Activated CD4-positive, alpha-beta T cell treated with anti-CD3 and anti-CD28 coated beads, Interleukin-2, amount 10 ng/mL, durations not matched to agents 24 days and 14 days (primary cell): ENCODE data around the gene TTLL10. TPM values are rescaled to one million over a fixed set of nuclear protein-coding genes. Genes with fewer than 3 reads are reported as not detected.

Experiments
- DNase-seq: peaks from one replicate; pipeline ENCODE4 v3.0.0; 2022
- H3K27ac Mint-ChIP-seq: one replicate; pipeline ENCODE4 v1.8.0; 2022; ENCODE audit warnings: mild to moderate bottlenecking, mixed read lengths
- H3K27me3 Mint-ChIP-seq: one replicate; pipeline ENCODE4 v1.8.0; 2022; ENCODE audit warnings: mixed read lengths
- H3K36me3 Mint-ChIP-seq: one replicate; pipeline ENCODE4 v1.8.0; 2022; ENCODE audit warnings: low read depth, mild to moderate bottlenecking, mixed read lengths
- H3K4me1 Mint-ChIP-seq: one replicate; pipeline ENCODE4 v1.8.0; 2021; ENCODE audit warnings: mixed read lengths
- H3K4me3 Mint-ChIP-seq: one replicate; pipeline ENCODE4 v1.8.0; 2022; ENCODE audit warnings: mild to moderate bottlenecking, moderate library complexity, mixed read lengths
- H3K9me3 Mint-ChIP-seq: one replicate; pipeline ENCODE4 v1.8.0; 2021; ENCODE audit warnings: mixed read lengths
- intact Hi-C: fragments of 100-400 bp; cut with micrococcal nuclease; formaldehyde crosslinking; loops from one replicate; pipeline ENCODE4 v1.15.1; 2023
- total RNA-seq: library from RNA; stranded (reverse); gene quantifications from 2 replicates; pipeline ENCODE4 v1.2.3, GENCODE V29; 2022

TTLL10 gene
- total RNA-seq, 1 donor from 2014 or later = not detected

DNA sequence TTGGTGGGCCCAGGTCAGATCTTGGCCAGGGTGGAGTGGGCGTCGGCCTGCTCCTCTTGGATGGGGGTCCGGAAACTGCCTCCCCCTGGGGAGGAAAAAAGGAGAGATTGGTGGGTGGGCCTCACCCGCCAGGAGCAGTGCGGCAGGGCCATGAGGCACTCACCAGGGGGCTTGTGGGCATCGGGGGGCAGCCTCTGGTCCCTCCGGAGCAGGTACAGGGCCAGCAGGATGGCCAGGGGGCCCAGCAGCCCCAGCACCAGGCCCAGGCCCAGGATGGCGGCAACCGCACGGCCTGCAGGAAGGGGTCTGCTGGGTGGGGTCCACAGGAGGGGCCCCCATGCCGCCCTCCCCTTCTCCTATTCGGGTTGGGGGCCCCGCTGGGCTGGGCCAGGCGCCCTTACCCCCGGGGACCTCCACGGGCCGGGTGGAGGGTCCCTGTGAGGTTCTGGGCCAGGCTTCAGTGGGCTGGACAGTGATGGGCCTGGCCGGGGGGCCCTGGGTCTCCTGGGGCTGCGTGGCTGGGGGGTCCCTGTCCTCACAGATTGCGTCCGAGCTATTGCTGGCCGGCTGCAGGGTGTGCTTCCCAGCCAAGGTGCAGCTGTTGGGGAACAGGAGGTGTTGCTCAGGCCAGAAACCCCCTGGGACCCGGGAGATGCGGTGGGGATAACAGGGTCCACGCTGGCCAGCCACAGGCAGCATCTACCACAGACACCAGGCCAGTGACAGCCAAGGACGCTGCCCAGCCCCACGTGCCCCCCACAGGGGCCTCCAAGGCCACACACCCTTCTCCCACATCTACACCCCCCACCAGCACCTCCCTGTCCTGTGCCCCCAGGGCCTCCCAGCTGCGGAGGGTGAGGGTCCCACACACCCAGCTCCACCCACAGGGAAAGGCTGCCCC is 38.1 kb downstream of the TTLL10 start:
- Mint-ChIP-seq H3K4me1 (peaks cover 50% of the 10 kb centered on the region), H3K27ac (peak overlapping the region; percentile 78), H3K27me3 (no peaks in the 10 kb centered on the region), H3K36me3 (peaks cover 53% of the 10 kb centered on the region), H3K9me3 (no peaks in the 10 kb centered on the region), H3K4me3 (peak overlapping the region; percentile 81)
- intact Hi-C loops = loop anchor here (10.0 kb wide), 1 partner anchor 197 kb away; the partner anchor contains the start of gene ISG15
- no peak for DNase-seq

DNA sequence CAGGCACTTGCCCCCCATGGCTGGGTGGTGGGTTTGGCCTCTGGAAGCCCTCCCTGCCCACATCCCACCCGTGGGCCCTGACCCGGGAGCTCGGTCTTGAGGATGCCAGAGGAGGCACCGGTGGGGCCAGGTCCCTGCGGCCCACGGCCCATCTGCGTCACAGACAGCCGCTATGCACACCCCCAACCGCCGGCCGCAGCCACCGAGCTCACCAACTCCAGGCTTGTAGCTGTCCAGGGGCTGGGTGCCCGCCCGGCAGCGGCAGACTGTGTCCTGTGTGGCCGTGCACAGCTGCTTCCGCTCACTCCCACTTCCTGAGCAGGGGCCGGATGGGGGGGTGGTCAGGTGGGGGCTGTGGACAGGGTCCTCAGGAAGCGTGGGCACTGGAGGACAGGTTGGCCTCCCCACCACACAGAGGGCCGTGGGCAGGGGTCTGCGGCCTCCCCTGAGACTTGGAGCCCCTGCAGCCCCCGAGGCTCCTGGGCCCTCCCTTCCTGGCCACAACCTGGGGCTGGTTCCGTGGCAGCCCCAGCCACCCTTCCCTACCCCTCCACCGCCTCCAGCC is 39.2 kb downstream of the TTLL10 start:
- H3K36me3 Mint-ChIP-seq = peaks cover 60% of the 10 kb centered on the region
- intact Hi-C loops = loop anchor here (10.0 kb wide), 1 partner anchor 198 kb away; the partner anchor contains the start of gene ISG15
- H3K4me3 Mint-ChIP-seq = peak overlapping the region; percentile 81
- H3K27me3 Mint-ChIP-seq = no peaks in the 10 kb centered on the region
- H3K27ac Mint-ChIP-seq = peak overlapping the region; percentile 84
- H3K4me1 Mint-ChIP-seq = peaks cover 54% of the 10 kb centered on the region
- peak; percentile 87 for DNase-seq
- H3K9me3 Mint-ChIP-seq = no peaks in the 10 kb centered on the region

- H3K27ac Mint-ChIP-seq = peak within 1 kb of the TSS; percentile 88
- intact Hi-C loops = loop anchor here (2.0 to 10.0 kb wide), 3 partner anchors 17 to 199 kb away; partner anchors contain the start of genes C1orf159 and ISG15
- peak within 1 kb of the TSS; percentile 81 for H3K4me3 Mint-ChIP-seq
- H3K36me3 Mint-ChIP-seq = peaks cover 60% of the 10 kb centered on the region
- no peaks in the 10 kb centered on the region for H3K9me3 Mint-ChIP-seq
- DNase-seq = peak; percentile 78
- peaks cover 52% of the 10 kb centered on the region for H3K4me1 Mint-ChIP-seq
- no peaks in the 10 kb centered on the region for H3K27me3 Mint-ChIP-seq
Observed at GRCh38 chr1:1213345-1214265, 39.9 kb downstream of the TTLL10 start, which contains the start of gene TNFRSF4. Gene TNFRSF4, minus strand, starts transcription at chr1:1214153. Its CDS starts 26 bp downstream, at chr1:1214127.

- H3K4me1 Mint-ChIP-seq = peaks cover 44% of the 10 kb centered on the region
- H3K27me3 Mint-ChIP-seq = no peaks in the 10 kb centered on the region
- H3K9me3 Mint-ChIP-seq = no peaks in the 10 kb centered on the region
- H3K36me3 Mint-ChIP-seq = peaks cover 63% of the 10 kb centered on the region
- H3K4me3 Mint-ChIP-seq = peak overlapping the region; percentile 81
- DNase-seq = no peak
- H3K27ac Mint-ChIP-seq = peak overlapping the region; percentile 88
- intact Hi-C loops = loop anchor here (2.0 to 10.0 kb wide), 3 partner anchors 16 to 200 kb away; partner anchors contain the start of genes C1orf159 and ISG15
Observed at GRCh38 chr1:1215080-1215676, 41.5 kb downstream of the TTLL10 start.

DNA sequence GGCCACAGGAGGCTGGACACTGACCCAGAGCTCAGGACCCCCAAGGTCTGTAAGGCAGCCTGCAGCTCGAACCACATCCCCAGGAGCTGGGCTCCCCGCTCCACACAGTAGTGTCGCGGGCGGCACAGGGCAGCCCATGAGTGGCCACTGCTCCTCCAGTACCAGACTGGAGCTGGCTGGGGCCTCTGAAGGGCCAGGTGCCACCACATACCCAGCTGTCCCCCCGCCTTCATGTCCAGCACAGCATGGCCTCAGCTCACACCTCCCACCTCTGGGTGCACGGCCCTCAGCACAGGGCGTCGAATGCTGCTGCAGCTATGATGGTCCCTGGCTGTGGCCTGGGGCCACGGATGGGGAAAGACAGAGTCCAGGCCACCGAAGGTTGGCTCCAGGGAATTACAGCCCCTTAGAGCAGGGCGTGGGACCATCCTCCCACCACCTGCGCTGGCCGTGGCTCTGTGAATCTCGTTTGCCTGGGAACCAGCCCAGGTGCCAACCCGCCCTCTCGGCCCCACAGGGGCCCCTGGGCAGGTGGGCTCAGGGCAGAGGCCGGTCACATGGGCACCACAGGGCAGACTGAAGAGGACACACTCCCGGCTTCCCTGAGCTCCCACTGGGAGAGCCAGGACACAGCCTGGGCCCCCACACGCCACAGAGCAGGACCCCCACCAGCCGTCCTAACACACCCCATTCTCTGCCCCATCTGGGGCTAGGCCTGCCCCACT is 42.4 kb downstream of the TTLL10 start:
- Mint-ChIP-seq H3K4me3 (peak overlapping the region; percentile 85), H3K36me3 (peaks cover 63% of the 10 kb centered on the region), H3K9me3 (no peaks in the 10 kb centered on the region), H3K4me1 (peaks cover 39% of the 10 kb centered on the region), H3K27me3 (no peaks in the 10 kb centered on the region), H3K27ac (peak overlapping the region; percentile 98)
- intact Hi-C loops = loop anchor here (2.0 to 10.0 kb wide), 3 partner anchors 15 to 201 kb away; partner anchors contain the start of genes C1orf159 and ISG15
- no peak for DNase-seq

DNA sequence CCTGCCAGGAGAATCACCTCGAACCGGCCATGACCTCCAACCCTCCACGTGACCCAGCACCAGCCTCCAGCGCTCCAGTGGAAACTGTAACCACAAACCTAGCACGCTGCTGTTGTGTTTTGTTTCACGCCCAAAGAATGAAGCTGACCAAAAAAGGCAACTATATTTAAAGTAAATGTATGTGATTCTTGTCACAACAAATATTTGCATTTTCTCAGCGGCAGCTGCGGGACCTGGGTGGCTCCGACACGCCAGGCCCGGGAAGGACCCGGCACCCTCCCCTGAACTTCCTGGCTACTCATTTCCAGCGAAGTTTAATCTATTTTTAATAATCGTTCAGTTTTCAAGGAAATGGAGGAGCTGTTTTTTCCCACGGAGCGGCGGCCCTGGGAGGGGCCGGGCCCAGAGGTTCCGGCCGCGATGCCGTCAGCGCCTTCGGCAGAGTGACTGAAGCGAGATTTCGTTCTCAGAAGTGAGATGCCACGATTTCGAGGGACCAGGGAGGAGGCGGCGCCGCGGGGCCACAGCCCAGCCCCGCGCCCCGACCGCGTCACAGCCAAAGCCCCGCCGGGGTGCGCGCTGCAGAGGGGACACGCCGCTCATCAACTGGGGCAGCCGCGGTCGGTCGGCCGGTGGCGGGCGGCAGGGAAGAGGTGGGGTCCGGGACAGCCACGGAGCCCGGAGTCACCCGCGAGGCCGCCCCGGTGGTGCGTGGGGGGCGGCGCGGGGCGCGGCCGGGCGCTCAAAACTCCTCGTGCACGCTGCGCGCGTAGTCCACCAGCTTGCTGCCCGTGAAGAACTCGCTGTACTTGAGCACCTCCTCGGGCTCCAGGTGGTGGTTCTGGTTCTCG is 43.3 kb downstream of the TTLL10 start:
- intact Hi-C loops = loop anchor here (10.0 kb wide), 1 partner anchor 202 kb away; the partner anchor contains the start of gene ISG15
- peaks cover 37% of the 10 kb centered on the region for H3K4me1 Mint-ChIP-seq
- H3K4me3 Mint-ChIP-seq = peak overlapping the region; percentile 85
- no peaks in the 10 kb centered on the region for H3K27me3 Mint-ChIP-seq
- no peak for DNase-seq
- peak overlapping the region; percentile 98 for H3K27ac Mint-ChIP-seq
- no peaks in the 10 kb centered on the region for H3K9me3 Mint-ChIP-seq
- H3K36me3 Mint-ChIP-seq = peaks cover 65% of the 10 kb centered on the region

- Mint-ChIP-seq H3K4me3 (peak overlapping the region; percentile 47), H3K27ac (peak overlapping the region; percentile 88), H3K36me3 (peaks cover 65% of the 10 kb centered on the region), H3K9me3 (no peaks in the 10 kb centered on the region), H3K4me1 (peaks cover 38% of the 10 kb centered on the region), H3K27me3 (no peaks in the 10 kb centered on the region)
- intact Hi-C loops = loop anchor here (10.0 kb wide), 1 partner anchor 203 kb away; the partner anchor contains the start of gene ISG15
- no peak for DNase-seq
Observed at GRCh38 chr1:1217621-1218523, 44.2 kb downstream of the TTLL10 start.

DNA sequence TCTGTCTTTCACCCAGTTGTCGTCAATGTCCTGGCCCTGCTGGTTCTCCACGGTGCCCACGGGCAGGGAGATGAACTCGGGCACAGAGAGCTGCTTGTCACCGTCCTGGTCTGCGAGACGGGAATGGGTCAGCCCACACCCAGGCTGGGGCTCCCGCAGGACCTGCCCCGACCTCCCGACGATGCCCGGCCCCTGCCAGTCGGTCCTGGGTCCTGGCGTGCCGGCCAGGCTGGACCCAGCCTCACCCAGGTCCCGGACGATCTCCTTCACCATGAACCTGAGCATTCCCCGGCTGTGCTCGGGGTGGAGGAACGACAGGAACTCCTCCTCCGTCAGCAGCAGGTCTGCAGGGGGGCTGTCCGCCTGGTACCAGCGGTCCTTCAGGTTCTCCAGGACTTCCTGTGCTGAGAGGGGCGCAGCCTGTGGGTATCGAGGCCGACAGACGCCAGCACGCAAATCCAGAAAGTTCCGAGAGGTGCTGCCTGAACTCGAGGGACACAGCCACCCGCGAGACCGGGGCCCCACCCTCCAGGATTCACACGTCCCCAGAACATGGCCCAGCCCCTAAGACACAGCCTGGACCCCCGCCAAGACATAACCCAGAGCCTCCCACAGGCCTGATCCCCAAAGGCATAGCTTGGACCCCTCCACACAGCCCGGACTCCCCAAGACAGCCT is 45.0 kb downstream of the TTLL10 start:
- peaks cover 41% of the 10 kb centered on the region for H3K4me1 Mint-ChIP-seq
- intact Hi-C loops = loop anchor here (10.0 kb wide), 1 partner anchor 204 kb away; the partner anchor contains the start of gene ISG15
- no peaks in the 10 kb centered on the region for H3K27me3 Mint-ChIP-seq
- peak overlapping the region; percentile 88 for H3K27ac Mint-ChIP-seq
- peaks cover 65% of the 10 kb centered on the region for H3K36me3 Mint-ChIP-seq
- peak overlapping the region; percentile 47 for H3K4me3 Mint-ChIP-seq
- no peaks in the 10 kb centered on the region for H3K9me3 Mint-ChIP-seq
- no peak for DNase-seq

- no peak for DNase-seq
- intact Hi-C loops = loop anchor here (10.0 kb wide), 1 partner anchor 205 kb away; the partner anchor contains the start of gene ISG15
- Mint-ChIP-seq H3K27ac (peak overlapping the region; percentile 85), H3K4me3 (peak overlapping the region; percentile 51), H3K27me3 (no peaks in the 10 kb centered on the region), H3K4me1 (peaks cover 39% of the 10 kb centered on the region), H3K36me3 (peaks cover 65% of the 10 kb centered on the region), H3K9me3 (no peaks in the 10 kb centered on the region)
Observed at GRCh38 chr1:1219341-1219740, 45.7 kb downstream of the TTLL10 start.

DNA sequence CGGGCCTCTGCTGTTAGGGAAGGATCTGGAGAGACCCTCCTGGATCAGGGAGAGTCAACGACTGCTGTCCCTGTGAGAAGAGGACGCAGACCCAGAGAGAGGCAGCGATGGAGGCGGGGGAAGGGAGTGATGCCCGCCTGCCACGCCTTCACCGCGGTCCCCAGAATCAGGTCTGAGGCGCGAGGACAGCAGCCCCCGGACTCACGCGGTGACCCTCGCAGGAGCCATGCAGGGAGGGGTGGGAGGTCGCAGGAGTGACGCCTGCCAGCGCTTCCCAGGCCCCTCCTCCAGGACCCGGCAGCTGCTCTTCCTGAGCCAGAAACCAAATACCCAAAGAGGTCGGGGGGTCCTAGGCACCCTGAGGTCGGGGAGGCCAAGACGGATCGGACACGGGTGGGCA is 46.5 kb downstream of the TTLL10 start:
- no peaks in the 10 kb centered on the region for H3K9me3 Mint-ChIP-seq
- H3K27ac Mint-ChIP-seq = peak overlapping the region; percentile 85
- H3K36me3 Mint-ChIP-seq = peaks cover 63% of the 10 kb centered on the region
- H3K4me3 Mint-ChIP-seq = no peak overlapping the region
- H3K27me3 Mint-ChIP-seq = no peaks in the 10 kb centered on the region
- intact Hi-C loops = no loop called here
- no peak for DNase-seq
- peaks cover 30% of the 10 kb centered on the region for H3K4me1 Mint-ChIP-seq
